ENCODE measurements around the gene NCKAP5. TPM values are rescaled to one million over a fixed set of nuclear protein-coding genes. Genes with fewer than 3 reads are reported as not detected.

NCKAP5 gene
- total and polyA plus RNA-seq, 11 donors = 0.51 to 10.5 (median 5.2) TPM

- Histone ChIP-seq H3K27me3 (no peaks in the 10 kb centered on the region), H3K9me3 (peaks cover 0 to 4% (median 0%) of the 10 kb centered on the region in 12 donors), H3K27ac (no peak overlapping the region), H3K36me3 (no peaks in the 10 kb centered on the region), H3K4me1 (no peaks in the 10 kb centered on the region), H3K4me3 (no peak overlapping the region)
- 56 to 62% (median 58%) methylated on average over 2 of the region's 2 CpGs for WGBS, 4 donors
- DNase-seq (no peak), ATAC-seq (no peak)
- intact Hi-C loops (cut with DNase I) = no loop called here
- no peak for TF ChIP-seq CTCF (IDR thresholded peaks at IDR 0.05)
These were observed 658.8 kb downstream of the NCKAP5 start for GRCh38 chr2:132909427-132909826.

GRCh38 chr2:132904142-132904842, 664.0 kb downstream of the NCKAP5 start:
- H3K27me3 ChIP-seq = no peaks in the 10 kb centered on the region
- 84 to 93% (median 88%) methylated on average over 7 of the region's 7 CpGs for WGBS, 4 donors
- no peak for DNase-seq
- H3K4me1 ChIP-seq = no peaks in the 10 kb centered on the region
- H3K9me3 ChIP-seq = peaks cover 0 to under 1% (median 0%) of the 10 kb centered on the region in 12 donors
- intact Hi-C loops (cut with DNase I) = no loop called here
- no peak for ATAC-seq
- no peak overlapping the region for H3K27ac ChIP-seq
- TF ChIP-seq CTCF (IDR thresholded peaks at IDR 0.05) (no peak), POLR2A (IDR thresholded peaks at IDR 0.05) (no peak)
- no peaks in the 10 kb centered on the region for H3K36me3 ChIP-seq
- no peak overlapping the region for H3K4me3 ChIP-seq

- WGBS, 4 donors = 90 to 97% (median 91%) methylated on average over 4 of the region's 4 CpGs
- Histone ChIP-seq H3K4me1 (no peaks in the 10 kb centered on the region), H3K27ac (no peak overlapping the region), H3K36me3 (no peaks in the 10 kb centered on the region), H3K9me3 (peaks cover 0 to 11% (median 0%) of the 10 kb centered on the region in 12 donors), H3K4me3 (no peak overlapping the region), H3K27me3 (no peaks in the 10 kb centered on the region)
- ATAC-seq (no peak), DNase-seq (no peak)
- intact Hi-C loops (cut with DNase I) = no loop called here
- no peak for TF ChIP-seq CTCF (IDR thresholded peaks at IDR 0.05)
- TF ChIP-seq POLR2A (IDR thresholded peaks at IDR 0.05) = no peak
These were observed 665.6 kb downstream of the NCKAP5 start for GRCh38 chr2:132902626-132903025.

- no peaks in the 10 kb centered on the region for H3K36me3 ChIP-seq
- H3K27ac ChIP-seq = no peak overlapping the region
- DNase-seq (no peak), ATAC-seq (no peak)
- H3K9me3 ChIP-seq = peaks cover 0 to 11% (median 0%) of the 10 kb centered on the region in 12 donors
- no peaks in the 10 kb centered on the region for H3K27me3 ChIP-seq
- intact Hi-C loops (cut with DNase I) = no loop called here
- TF ChIP-seq CTCF (IDR thresholded peaks at IDR 0.05) = no peak
- TF ChIP-seq POLR2A (IDR thresholded peaks at IDR 0.05) = no peak
- no peak overlapping the region for H3K4me3 ChIP-seq
- H3K4me1 ChIP-seq = no peaks in the 10 kb centered on the region
These were observed 666.6 kb downstream of the NCKAP5 start for GRCh38 chr2:132901661-132902060.
